Fibroblast of pulmonary artery (primary cell): ENCODE measurements around the gene MRAP.
"Not testable (repeated sequence)": the region's sequence is repeated elsewhere in the genome, so short reads cannot be mapped to it uniquely, and the experiment has no call there.

Experiments used
- DNase-seq: peaks from one replicate; pipeline ENCODE4 v3.0.0-alpha.2; 2010; ENCODE audit warnings: low read depth
- H3K4me3 ChIP-seq: replicated peaks from 2 replicates; pipeline ENCODE4 v1.5.1; 2011; ENCODE audit warnings: low read depth, mild to moderate bottlenecking, control low read depth, low read length, moderate library complexity
- CTCF ChIP-seq: IDR thresholded peaks from 2 replicates; pipeline ENCODE4 v1.5.1; 2011; ENCODE audit warnings: mild to moderate bottlenecking, control low read depth, low read length, inconsistent platforms; ENCODE audit errors: missing control alignments

The MRAP gene

GRCh38 chr21:32307706-32308105 is 9.1 kb downstream of the MRAP start:
- TF ChIP-seq CTCF: no peak
- DNase-seq: peak; percentile 37
- no peak overlapping the region for H3K4me3 ChIP-seq

GRCh38 chr21:32308696-32309095 is 10.0 kb downstream of the MRAP start:
- TF ChIP-seq CTCF: no peak
- H3K4me3 ChIP-seq: no peak overlapping the region
- DNase-seq: no peak

- TF ChIP-seq CTCF: no peak
- DNase-seq: no peak
- no peak overlapping the region for H3K4me3 ChIP-seq
Observed at GRCh38 chr21:32309906-32310460, 11.3 kb downstream of the MRAP start.

DNA sequence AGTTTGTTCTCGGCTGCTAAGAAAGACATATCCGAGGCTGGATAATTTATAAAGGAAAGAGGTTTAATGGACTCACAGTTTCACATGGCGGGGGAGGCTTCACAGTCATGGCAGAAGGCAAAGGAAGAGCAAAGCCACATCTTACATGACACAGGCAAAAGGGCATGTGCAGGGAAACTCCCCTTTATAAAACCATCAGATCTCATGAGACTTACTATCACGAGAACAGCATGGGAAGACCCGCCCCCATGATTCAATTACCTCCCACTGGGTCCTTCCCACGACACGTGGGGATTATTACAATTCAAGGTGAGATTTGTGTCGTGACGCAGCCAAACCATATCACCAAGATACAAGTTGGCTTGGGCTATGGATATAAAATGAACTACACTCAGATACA is 12.3 kb downstream of the MRAP start:
- not testable (repeated sequence) for DNase-seq, H3K4me3 ChIP-seq

DNA sequence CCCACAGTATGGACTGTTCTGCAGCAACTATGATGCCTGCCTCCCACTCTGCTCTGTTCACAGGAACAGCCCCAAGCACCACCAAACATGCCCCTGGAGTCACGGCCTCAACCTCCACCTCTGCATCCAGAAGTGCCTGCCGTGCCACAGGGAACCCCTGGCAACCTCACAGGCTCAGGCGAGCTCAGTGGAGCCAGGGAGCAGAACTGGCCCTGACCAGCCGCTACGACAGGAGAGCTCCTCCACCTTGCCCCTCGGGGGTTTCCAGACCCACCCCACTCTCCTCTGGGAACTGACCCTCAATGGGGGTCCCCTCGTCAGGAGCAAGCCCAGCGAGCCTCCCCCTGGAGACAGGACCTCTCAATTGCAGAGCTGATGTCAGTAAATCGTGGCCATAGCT is 13.0 kb downstream of the MRAP start:
- H3K4me3 ChIP-seq: no peak overlapping the region
- DNase-seq: no peak
- TF ChIP-seq CTCF: no peak

DNA sequence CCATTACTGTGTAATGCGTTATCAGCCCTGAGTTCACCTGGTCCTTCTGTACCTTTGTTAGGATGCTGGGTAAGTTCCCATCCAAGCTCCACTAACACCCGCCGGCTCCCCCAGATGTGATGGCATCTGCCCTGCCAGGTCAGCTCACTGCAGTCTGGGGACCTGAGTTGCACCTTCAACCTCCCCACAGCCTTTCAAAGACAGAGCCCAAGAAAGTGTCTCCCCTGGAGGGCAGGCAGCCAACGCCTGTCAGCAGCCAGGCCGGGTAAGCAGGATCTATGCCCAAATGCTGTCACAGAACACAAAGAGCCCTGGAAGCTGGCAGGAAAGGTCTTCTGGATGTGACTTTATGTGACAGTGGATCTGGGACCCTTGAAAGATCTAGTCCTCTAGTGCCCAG is 13.7 kb downstream of the MRAP start:
- no peak for DNase-seq
- no peak for TF ChIP-seq CTCF
- H3K4me3 ChIP-seq: no peak overlapping the region

DNA sequence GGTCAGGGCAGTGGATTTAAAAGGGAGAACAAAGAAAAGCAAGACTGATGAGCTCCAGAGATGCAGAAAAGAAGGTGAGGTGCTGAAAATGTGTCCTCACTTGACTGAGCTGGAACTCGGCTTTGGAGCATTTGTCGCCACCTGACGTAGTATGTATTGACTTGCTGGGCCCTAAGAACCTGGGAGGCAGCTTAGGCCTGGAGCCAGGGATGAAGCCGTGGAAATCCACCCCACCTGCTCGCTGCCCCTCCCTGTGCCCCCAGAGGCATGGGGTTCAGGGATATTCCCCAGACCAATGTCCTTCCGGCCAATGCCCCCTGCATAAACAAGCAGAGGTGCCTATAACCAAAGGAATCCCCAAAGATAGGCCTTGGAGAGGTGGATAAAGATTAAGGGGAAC is 14.3 kb downstream of the MRAP start:
- DNase-seq: no peak
- no peak overlapping the region for H3K4me3 ChIP-seq
- no peak for TF ChIP-seq CTCF
